ENCODE data around the gene AMER2.

- no peak for TF ChIP-seq CTCF (IDR thresholded peaks at IDR 0.05; ENCODE audit: low read depth, low read length, poor library complexity, severe bottlenecking)
- no peak for TF ChIP-seq EZH2phosphoT487 (IDR thresholded peaks at IDR 0.05; ENCODE audit: borderline replicate concordance, low read length)
These were observed 8.9 kb upstream of the AMER2 start for GRCh38 chr13:25180775-25181537.
